GM12878 (cell line): ENCODE results near the gene TTLL11. TPM values are rescaled to one million over a fixed set of nuclear protein-coding genes. Genes with fewer than 3 reads are reported as not detected.

Source experiments
- ATAC-seq: fragments of 200-7000 bp; cut with Tn5 transposase; 3 replicates; pipeline ENCODE4 v1.9.1; 2020; ENCODE audit warnings: mild to moderate bottlenecking, moderate library complexity
- BruUV-seq: library from RNA; stranded (reverse); fragments of 400-500 nt; replicated peaks from 2 replicates; lab custom pipeline; 2021; lab: Mats Ljungman, UMichigan
- CTCF ChIA-PET: fragments of 300-600 bp; sonication (Branson Sonifier 250); formaldehyde crosslinking; extraction: SDS; loops from one replicate; lab custom pipeline; 2021; ENCODE audit warnings: inconsistent platforms; lab: Yijun Ruan, JAX
- POLR2A ChIA-PET: fragments of 350-600 bp; formaldehyde crosslinking; extraction: SDS; loops from one replicate; lab custom pipeline; 2021; ENCODE audit warnings: inconsistent platforms; lab: Charles Lee
- RAD21 ChIA-PET: fragments of 300-600 bp; sonication (Branson Sonifier 250); formaldehyde crosslinking; loops from one replicate; lab custom pipeline; 2023; ENCODE audit warnings: antibody characterized with exemption; ENCODE audit not compliant: unreplicated experiment; lab: Charles Lee
- SMC1A ChIA-PET: fragments of 300-600 bp; sonication (Branson Sonifier 250); formaldehyde crosslinking; loops from one replicate; lab custom pipeline; 2023; ENCODE audit not compliant: unreplicated experiment, uncharacterized antibody; lab: Charles Lee
- DNase-seq: peaks from one replicate; pipeline ENCODE4 v3.0.0-alpha.2; 2011; ENCODE audit warnings: low read depth, low spot score
- FAIRE-seq: peaks from 3 replicates; lab custom pipeline; 2011; peaks lifted over from hg19 to GRCh38; lab: Jason Lieb, UNC
- H2AFZ ChIP-seq: 2 replicates; pipeline ENCODE4 v1.6.0; 2011; ENCODE audit warnings: low read depth, low read length, control low read depth; ENCODE audit not compliant: control insufficient read depth
- H3K27ac ChIP-seq: 2 replicates; pipeline ENCODE4 v1.5.1; 2011; ENCODE audit warnings: control low read depth; ENCODE audit not compliant: control insufficient read depth, insufficient read depth
- H3K27me3 ChIP-seq, 2 experiments: replicated peaks in 1 of 2; 2 replicates each; pipeline versions ENCODE4 v1.6.0 to v1.6.1; 2011; ENCODE audit warnings: low read length in 1 of 2; ENCODE audit not compliant: control insufficient read depth in 2 of 2, insufficient read depth in 2 of 2
- H3K36me3 ChIP-seq, 2 experiments: 2 replicates each; pipeline ENCODE4 v1.5.1; 2011; ENCODE audit warnings: low read length in 1 of 2; ENCODE audit not compliant: control insufficient read depth in 2 of 2, insufficient read depth in 2 of 2
- H3K4me1 ChIP-seq: 2 replicates; pipeline ENCODE4 v1.6.1; 2011; ENCODE audit warnings: mild to moderate bottlenecking, low read length, moderate library complexity, mixed read lengths; ENCODE audit not compliant: control insufficient read depth, insufficient read depth
- H3K4me2 ChIP-seq: 2 replicates; pipeline ENCODE4 v1.6.0; 2011; ENCODE audit warnings: control low read depth; ENCODE audit not compliant: control insufficient read depth, insufficient read depth
- H3K4me3 ChIP-seq: fragments of 200-600 bp; sonication (generic); 2 replicates; pipeline ENCODE4 v1.5.1; 2016
- H3K79me2 ChIP-seq: 2 replicates; pipeline ENCODE4 v1.6.0; 2011; ENCODE audit warnings: low read length; ENCODE audit not compliant: control insufficient read depth, insufficient read depth
- H3K9ac ChIP-seq: 2 replicates; pipeline ENCODE4 v1.8.0; 2011; ENCODE audit warnings: low read length, control low read depth, mixed read lengths; ENCODE audit not compliant: control insufficient read depth, insufficient read depth
- H3K9me3 ChIP-seq: replicated peaks from 3 replicates; pipeline ENCODE4 v1.5.1; 2011; ENCODE audit warnings: mild to moderate bottlenecking, low read length; ENCODE audit not compliant: control insufficient read depth, insufficient read depth
- H4K20me1 ChIP-seq: 2 replicates; pipeline ENCODE4 v1.6.0; 2011; ENCODE audit not compliant: control insufficient read depth, insufficient read depth
- BRCA1 ChIP-seq: IDR thresholded peaks from 2 replicates; pipeline ENCODE4 v1.6.1; 2011; ENCODE audit warnings: low read depth, low read length, improper control_type of control experiment
- CBX5 ChIP-seq: sonication (generic); IDR thresholded peaks from 2 replicates; pipeline ENCODE4 v1.6.1; 2016; ENCODE audit warnings: low read depth, moderate library complexity, mild to moderate bottlenecking, inconsistent platforms
- EED ChIP-seq: sonication (generic); IDR thresholded peaks from 2 replicates; pipeline ENCODE4 v1.6.1; 2016; ENCODE audit warnings: antibody characterized with exemption, low read depth
- EGR1 ChIP-seq, 2 experiments: IDR thresholded peaks; 1 replicate in 1 of 2; 2 replicates in 1 of 2; pipeline ENCODE4 v1.6.1; 2011 to 2012; ENCODE audit warnings: low read depth in 2 of 2, low read length in 2 of 2, borderline replicate concordance in 1 of 2, mild to moderate bottlenecking in 1 of 2, moderate library complexity in 1 of 2
- LARP7 ChIP-seq: fragments of 450-650 bp; IDR thresholded peaks from 2 replicates; pipeline ENCODE4 v1.6.1; 2017; ENCODE audit warnings: mild to moderate bottlenecking
- POU2F2 ChIP-seq: IDR thresholded peaks from 3 replicates; pipeline ENCODE4 v1.6.1; 2011; ENCODE audit warnings: low read depth, mild to moderate bottlenecking, low read length, borderline replicate concordance
- WGBS: methylation state at CpG from one replicate; pipeline ENCODE4 v1.1.6; 2016; ENCODE audit warnings: low lambda C conversion rate; ENCODE audit not compliant: insufficient replicate concordance, insufficient coverage; ENCODE audit errors: missing lambda C conversion rate; 5-methylcytosine and 5-hydroxymethylcytosine counted together
- in situ Hi-C: fragments of 300-500 bp; cut with MboI; formaldehyde crosslinking; loops from 9 replicates; pipeline ENCODE4 v1.14.3; 2018; ENCODE audit warnings: mixed read lengths
- intact Hi-C: fragments of 100-400 bp; cut with micrococcal nuclease; formaldehyde crosslinking; loops from one replicate; pipeline ENCODE4 v1.14.2; 2022; ENCODE audit not compliant: unreplicated experiment
- polyA plus RNA-seq, 11 experiments: library from polyadenylated mRNA; depleted of rRNA in 4 of 11; unstranded in 6 of 11; stranded (reverse) in 5 of 11; fragments of >200 nt; fragmentation: Nextera tagmentation in 4 of 11; fragmentation: Illumina TruSeq in 1 of 11; extraction: Ambion mirVana in 4 of 11; extraction: Trizol in 1 of 11; gene quantifications; 1 replicate in 1 of 11; 2 replicates in 10 of 11; pipeline versions ENCODE4 v1.2.1 to v1.2.3, GENCODE V29; 2011 to 2016; ENCODE audit warnings: inconsistent platforms in 2 of 11, missing spikeins in 2 of 11, low read depth in 1 of 11
- total RNA-seq, 4 experiments: library from RNA; depleted of rRNA in 3 of 4; stranded (reverse); fragments of >200 nt in 3 of 4; fragmentation: Illumina TruSeq in 1 of 4; extraction: Trizol in 1 of 4; gene quantifications; 2 replicates each; pipeline versions ENCODE4 v1.2.1 to v1.2.3, GENCODE V29; 2013 to 2021
- TF ChIP-seq, protein P1 (sequence below): fragments of 450-650 bp; IDR thresholded peaks from 2 replicates; pipeline ENCODE4 v1.6.1; 2017; ENCODE audit warnings: borderline replicate concordance

TTLL11 gene
- total and polyA plus RNA-seq, 10 of the 15 experiments (the other 5 are each of a cell fraction or from before 2014, with no cell fraction given): 1.2 to 3.7 (median 2.9) TPM

DNA sequence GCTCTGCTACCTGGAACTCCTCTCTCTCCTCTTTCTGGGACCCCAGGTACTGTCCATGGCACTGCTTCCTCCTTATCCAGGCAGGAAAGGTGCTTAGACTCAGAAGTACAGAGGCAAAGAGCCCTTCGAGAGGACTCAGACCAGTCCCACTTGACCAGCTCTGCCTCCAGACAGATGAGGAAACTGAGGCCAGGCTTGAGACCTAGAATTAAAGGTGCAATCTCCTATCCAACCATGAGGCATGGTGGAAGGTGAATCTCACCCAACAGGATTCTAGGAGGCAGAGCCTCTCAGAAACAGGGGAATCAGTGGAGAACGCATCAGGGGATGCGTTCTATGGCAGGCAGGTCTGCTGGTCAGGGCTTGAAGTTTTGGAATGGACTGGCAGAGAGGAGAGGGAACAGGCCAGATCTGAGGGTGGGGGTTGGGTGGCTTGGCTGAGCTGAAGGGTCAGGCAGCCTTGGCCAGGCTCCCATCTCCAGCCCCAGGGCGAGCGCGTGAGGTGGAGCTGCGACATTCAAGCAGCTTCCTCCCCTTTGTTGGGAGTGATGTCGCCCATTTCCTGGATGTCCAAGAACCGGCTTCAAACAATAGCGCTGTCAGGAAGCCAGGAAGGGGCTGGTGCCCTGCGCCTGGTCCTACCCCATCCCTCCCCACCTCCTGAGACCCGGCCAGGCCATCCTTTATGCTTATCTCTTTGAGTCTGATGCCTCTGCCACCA, 40.3 kb upstream of the TTLL11 start:
- no peak for FAIRE-seq
- Histone ChIP-seq H3K27ac (no peak overlapping the region), H3K79me2 (no peaks in the 10 kb centered on the region), H4K20me1 (no peaks in the 10 kb centered on the region), H3K4me1 (no peaks in the 10 kb centered on the region), H3K9me3 (no peaks in the 10 kb centered on the region), H3K27me3 (peaks cover 0 to 2% of the 10 kb centered on the region in 2 experiments; a peak in 2 of 4 replicates), H3K36me3 (no peaks in the 10 kb centered on the region), H3K4me3 (no peak overlapping the region), H2AFZ (no peak overlapping the region), H3K9ac (no peak overlapping the region), H3K4me2 (no peak overlapping the region)
- CTCF ChIA-PET: interaction anchor here (0.6 to 1.8 kb wide), 6 partner anchors 9 to 54 kb away, joined by 3 to 8 read pairs (median 4); no protein-coding TSS in a partner anchor
- TF ChIP-seq BRCA1: no peak
- no peak for TF ChIP-seq EED
- no peak for TF ChIP-seq EGR1 (IDR thresholded peaks at IDR 0.05; ENCODE audit: borderline replicate concordance in 1 of 2, low read depth in 2 of 2, low read length in 2 of 2)
- no peak for TF ChIP-seq CBX5
- TF ChIP-seq, protein P1, sequence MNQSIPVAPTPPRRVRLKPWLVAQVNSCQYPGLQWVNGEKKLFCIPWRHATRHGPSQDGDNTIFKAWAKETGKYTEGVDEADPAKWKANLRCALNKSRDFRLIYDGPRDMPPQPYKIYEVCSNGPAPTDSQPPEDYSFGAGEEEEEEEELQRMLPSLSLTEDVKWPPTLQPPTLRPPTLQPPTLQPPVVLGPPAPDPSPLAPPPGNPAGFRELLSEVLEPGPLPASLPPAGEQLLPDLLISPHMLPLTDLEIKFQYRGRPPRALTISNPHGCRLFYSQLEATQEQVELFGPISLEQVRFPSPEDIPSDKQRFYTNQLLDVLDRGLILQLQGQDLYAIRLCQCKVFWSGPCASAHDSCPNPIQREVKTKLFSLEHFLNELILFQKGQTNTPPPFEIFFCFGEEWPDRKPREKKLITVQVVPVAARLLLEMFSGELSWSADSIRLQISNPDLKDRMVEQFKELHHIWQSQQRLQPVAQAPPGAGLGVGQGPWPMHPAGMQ: no peak
- TF ChIP-seq LARP7: no peak
- TF ChIP-seq POU2F2: no peak
- RAD21 ChIA-PET: no interaction called here
- in situ Hi-C loops: no loop called here
- no peak for DNase-seq
- ATAC-seq: no peak
- POLR2A ChIA-PET: no interaction called here
- 42% methylated on average over 12 of the region's 12 CpGs for WGBS
- intact Hi-C loops: no loop called here
- SMC1A ChIA-PET: no interaction called here
- no TSS peak for BruUV-seq
